HG02623 (cell line): ENCODE results near the gene GCHFR.

Experiments used
- ATAC-seq: cut with Tn5 transposase; IDR thresholded peaks from one replicate; pipeline ENCODE4 v1.9.1; 2021; ENCODE audit warnings: moderate library complexity; ENCODE audit not compliant: unreplicated experiment

Gene GCHFR

GRCh38 chr15:40775740-40776536 lies 12.1 kb downstream of the GCHFR start:
- no peak for ATAC-seq

- ATAC-seq = no peak
These were observed 12.8 kb downstream of the GCHFR start for GRCh38 chr15:40776537-40777141.

GRCh38 chr15:40782609-40783227 lies 18.9 kb downstream of the GCHFR start:
- ATAC-seq = peak; percentile 74

- no peak for ATAC-seq
These were observed 21.3 kb downstream of the GCHFR start for GRCh38 chr15:40785164-40785563.

- ATAC-seq = no peak
These were observed 21.9 kb downstream of the GCHFR start for GRCh38 chr15:40785814-40786213.

GRCh38 chr15:40787344-40787841 lies 23.5 kb downstream of the GCHFR start:
- no peak for ATAC-seq

GRCh38 chr15:40787991-40788390 lies 24.1 kb downstream of the GCHFR start:
- ATAC-seq = no peak

GRCh38 chr15:40789119-40789518 lies 25.3 kb downstream of the GCHFR start:
- ATAC-seq = no peak

GRCh38 chr15:40789999-40790398 lies 26.1 kb downstream of the GCHFR start:
- no peak for ATAC-seq

- ATAC-seq = no peak
These were observed 26.9 kb downstream of the GCHFR start for GRCh38 chr15:40790718-40791117.

GRCh38 chr15:40792394-40792793 lies 28.5 kb downstream of the GCHFR start:
- ATAC-seq = no peak

GRCh38 chr15:40793216-40793989 lies 29.5 kb downstream of the GCHFR start:
- ATAC-seq = no peak

GRCh38 chr15:40796041-40796440 lies 32.2 kb downstream of the GCHFR start:
- no peak for ATAC-seq

- ATAC-seq = no peak
These were observed 32.6 kb downstream of the GCHFR start for GRCh38 chr15:40796512-40796911.

- ATAC-seq = no peak
These were observed 35.7 kb downstream of the GCHFR start for GRCh38 chr15:40799523-40799922.

- ATAC-seq = no peak
These were observed 39.2 kb downstream of the GCHFR start for GRCh38 chr15:40803076-40803475.

GRCh38 chr15:40803688-40804087 lies 39.8 kb downstream of the GCHFR start:
- no peak for ATAC-seq

GRCh38 chr15:40806672-40807027 lies 42.8 kb downstream of the GCHFR start:
- no peak for ATAC-seq

- peak; percentile 92 for ATAC-seq
These were observed 43.4 kb downstream of the GCHFR start, which contains the start of the genes DNAJC17 and ZFYVE19 for GRCh38 chr15:40807028-40807887. DNAJC17 (minus strand) TSS chr15:40807473; CDS start chr15:40807446, 27 bp downstream. ZFYVE19 (plus strand) TSS chr15:40807089; CDS start chr15:40807590, 501 bp downstream.

GRCh38 chr15:40807888-40808461 lies 44.1 kb downstream of the GCHFR start:
- no peak for ATAC-seq
